Right lobe of liver (tissue), 4 donors: ENCODE measurements around the gene DGKH.

ENCODE experiments used
- POLR2A ChIP-seq: fragments of 450-650 bp; IDR thresholded peaks from one replicate; pipeline ENCODE4 v1.6.1; 2017; ENCODE audit warnings: antibody characterized with exemption, mild to moderate bottlenecking
- TF ChIP-seq, protein P1 (sequence below), 4 donors: fragments of 200-600 bp in 3 of 4; fragments of 450-650 bp in 1 of 4; IDR thresholded peaks; one replicate each; pipeline versions ENCODE4 v1.5.1 to v1.8.0; 2016 to 2022; ENCODE audit warnings: antibody characterized with exemption in 4 of 4, mild to moderate bottlenecking in 2 of 4
- donor health status: DM: no; HTN: no; CAD: no.
- donor health status: DM: no; HTN: no; CAD: no.
- donor health status: DM: no; HTN: yes; CAD: no.

DNA sequence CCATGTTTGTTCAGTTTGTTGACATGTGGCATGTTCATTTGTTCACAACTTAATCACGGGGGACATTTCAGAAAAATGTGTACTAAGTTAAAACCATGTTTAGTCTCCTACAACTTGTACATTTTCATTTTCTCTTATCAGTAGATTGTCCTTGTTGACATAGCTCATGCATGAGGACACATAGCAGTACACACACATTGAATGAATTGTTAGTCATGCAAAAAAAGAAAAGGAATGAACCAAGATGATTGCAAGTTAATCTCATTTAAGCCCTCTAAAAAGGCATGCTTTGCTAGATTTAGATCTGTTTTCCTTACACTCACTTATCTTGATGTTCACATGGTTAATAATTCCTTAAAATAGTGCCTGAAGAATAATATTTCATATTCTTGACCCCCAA is 185.3 kb downstream of the DGKH start:
- TF ChIP-seq, protein P1, sequence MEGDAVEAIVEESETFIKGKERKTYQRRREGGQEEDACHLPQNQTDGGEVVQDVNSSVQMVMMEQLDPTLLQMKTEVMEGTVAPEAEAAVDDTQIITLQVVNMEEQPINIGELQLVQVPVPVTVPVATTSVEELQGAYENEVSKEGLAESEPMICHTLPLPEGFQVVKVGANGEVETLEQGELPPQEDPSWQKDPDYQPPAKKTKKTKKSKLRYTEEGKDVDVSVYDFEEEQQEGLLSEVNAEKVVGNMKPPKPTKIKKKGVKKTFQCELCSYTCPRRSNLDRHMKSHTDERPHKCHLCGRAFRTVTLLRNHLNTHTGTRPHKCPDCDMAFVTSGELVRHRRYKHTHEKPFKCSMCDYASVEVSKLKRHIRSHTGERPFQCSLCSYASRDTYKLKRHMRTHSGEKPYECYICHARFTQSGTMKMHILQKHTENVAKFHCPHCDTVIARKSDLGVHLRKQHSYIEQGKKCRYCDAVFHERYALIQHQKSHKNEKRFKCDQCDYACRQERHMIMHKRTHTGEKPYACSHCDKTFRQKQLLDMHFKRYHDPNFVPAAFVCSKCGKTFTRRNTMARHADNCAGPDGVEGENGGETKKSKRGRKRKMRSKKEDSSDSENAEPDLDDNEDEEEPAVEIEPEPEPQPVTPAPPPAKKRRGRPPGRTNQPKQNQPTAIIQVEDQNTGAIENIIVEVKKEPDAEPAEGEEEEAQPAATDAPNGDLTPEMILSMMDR (IDR thresholded peaks at IDR 0.05), result no peak
- no peak for TF ChIP-seq POLR2A
